Lung (tissue), 12 donors: ENCODE data around the gene PTDSS2. TPM values are rescaled to one million over a fixed set of nuclear protein-coding genes. Genes with fewer than 3 reads are reported as not detected.
"Not testable (repeated sequence)": the region's sequence is repeated elsewhere in the genome, so short reads cannot be mapped to it uniquely, and the experiment has no call there.

Experiments used
- ATAC-seq: fragments of 200-7000 bp; cut with Tn5 transposase; one replicate; pipeline ENCODE4 v1.9.1; 2020; ENCODE audit warnings: moderate number of reproducible peaks; ENCODE audit not compliant: insufficient read depth, low FRiP score
- DNase-seq, 3 donors: peaks; one replicate each; pipeline ENCODE4 v3.0.0-alpha.2; 2013 to 2017
- H3K27ac ChIP-seq, 2 donors: one replicate each; pipeline ENCODE4 v1.5.1; 2013; ENCODE audit warnings: mild to moderate bottlenecking in 2 of 2, moderate library complexity in 2 of 2, control low read depth in 1 of 2, inconsistent platforms in 1 of 2, low read depth in 1 of 2, low read length in 1 of 2
- H3K27me3 ChIP-seq, 3 donors: one replicate each; pipeline ENCODE4 v1.5.1; 2013; ENCODE audit warnings: low read length in 2 of 3; ENCODE audit not compliant: control insufficient read depth in 3 of 3, insufficient read depth in 3 of 3
- H3K36me3 ChIP-seq, 4 donors: one replicate each; pipeline ENCODE4 v1.5.1; 2013; ENCODE audit warnings: low read length in 4 of 4, mild to moderate bottlenecking in 1 of 4, moderate library complexity in 1 of 4; ENCODE audit not compliant: control insufficient read depth in 4 of 4, insufficient read depth in 4 of 4
- H3K4me1 ChIP-seq, 5 donors: one replicate each; pipeline ENCODE4 v1.5.1; 2013; ENCODE audit warnings: low read length in 5 of 5, mild to moderate bottlenecking in 2 of 5, moderate library complexity in 1 of 5; ENCODE audit not compliant: control insufficient read depth in 5 of 5, insufficient read depth in 5 of 5
- H3K4me3 ChIP-seq: one replicate; pipeline ENCODE4 v1.5.1; 2013; ENCODE audit warnings: mild to moderate bottlenecking, control low read depth, moderate library complexity
- H3K9ac ChIP-seq, 2 donors: one replicate each; pipeline ENCODE4 v1.5.1; 2013; ENCODE audit warnings: low read length in 2 of 2, control low read depth in 1 of 2; ENCODE audit not compliant: insufficient read depth in 1 of 2
- H3K9me3 ChIP-seq, 4 donors: one replicate each; pipeline ENCODE4 v1.5.1; 2013; ENCODE audit warnings: low read length in 3 of 4, mild to moderate bottlenecking in 1 of 4, moderate library complexity in 1 of 4; ENCODE audit not compliant: control insufficient read depth in 4 of 4, insufficient read depth in 3 of 4
- CTCF ChIP-seq: IDR thresholded peaks from 2 replicates; pipeline ENCODE4 v1.5.1; 2012; ENCODE audit warnings: mild to moderate bottlenecking; ENCODE audit errors: control extremely low read depth, extremely low read depth
- WGBS, 2 donors: extraction: QIAGEN DNeasy Blood & Tissue Kit; methylation state at CpG; one replicate each; pipeline ENCODE4 v1.1.7; 2013; 5-methylcytosine and 5-hydroxymethylcytosine counted together
- polyA plus RNA-seq, 2 donors: library from polyadenylated mRNA; stranded (reverse); fragments of 200-250 nt; gene quantifications; one replicate each; pipeline ENCODE4 v1.2.1, GENCODE V29; 2013
- total RNA-seq, 2 donors: library from RNA; depleted of rRNA in 1 of 2; stranded (reverse); fragments of >200 nt in 1 of 2; gene quantifications; one replicate each; pipeline ENCODE4 v1.2.1, GENCODE V29; 2014 to 2021
- donor health status: control.
- donor health status: control.
- donor health status: Bipolar disorder and iron deficiency.
- donor health status: healthy.
- donor health status: DM: yes; HTN: yes; CAD: no.

The PTDSS2 gene
- total and polyA plus RNA-seq, 4 donors, result 20.4 to 36.5 (median 28.1) TPM

- WGBS, 2 donors, result 47 to 80% methylated on average over 10 of the region's 10 CpGs
- TF ChIP-seq CTCF, result no peak
- H3K36me3 ChIP-seq, result peaks cover 3 to 11% (median 4%) of the 10 kb centered on the region in 4 donors
- no peaks in the 10 kb centered on the region for H3K9me3 ChIP-seq
- no peak overlapping the region for H3K27ac ChIP-seq
- H3K27me3 ChIP-seq, result no peaks in the 10 kb centered on the region
- H3K4me3 ChIP-seq, result no peak overlapping the region
- no peak for ATAC-seq
- H3K9ac ChIP-seq, result no peak overlapping the region
- DNase-seq, result no peak
- H3K4me1 ChIP-seq, result no peaks in the 10 kb centered on the region
Observed at GRCh38 chr11:514606-515005, 64.5 kb downstream of the PTDSS2 start.

GRCh38 chr11:515131-515530 lies 65.1 kb downstream of the PTDSS2 start:
- no peak overlapping the region for H3K9ac ChIP-seq
- H3K36me3 ChIP-seq, result peaks cover 0 to 6% (median 1%) of the 10 kb centered on the region in 4 donors
- no peak overlapping the region for H3K4me3 ChIP-seq
- H3K27me3 ChIP-seq, result no peaks in the 10 kb centered on the region
- H3K27ac ChIP-seq, result no peak overlapping the region
- WGBS, 2 donors, result 91 to 95% methylated on average over 6 of the region's 6 CpGs
- H3K9me3 ChIP-seq, result no peaks in the 10 kb centered on the region
- ATAC-seq (no peak), DNase-seq (no peak)
- TF ChIP-seq CTCF, result no peak
- no peaks in the 10 kb centered on the region for H3K4me1 ChIP-seq

GRCh38 chr11:516400-516799 lies 66.3 kb downstream of the PTDSS2 start:
- TF ChIP-seq CTCF, result no peak

GRCh38 chr11:516918-517685 lies 67.0 kb downstream of the PTDSS2 start:
- not testable (repeated sequence) for H3K9ac ChIP-seq, ATAC-seq, H3K27ac ChIP-seq, H3K9me3 ChIP-seq, H3K4me3 ChIP-seq, H3K27me3 ChIP-seq, H3K4me1 ChIP-seq, H3K36me3 ChIP-seq, DNase-seq
- 97 to 98% methylated on average over 43 of the region's 43 CpGs for WGBS, 2 donors

More at GRCh38 chr11:516400-516799, 66.3 kb downstream of the PTDSS2 start:
- WGBS, 2 donors, result 95 to 99% methylated on average over 4 of the region's 4 CpGs
- H3K36me3 ChIP-seq, result peaks cover 0 to 5% (median 0%) of the 10 kb centered on the region in 4 donors
- no peaks in the 10 kb centered on the region for H3K27me3 ChIP-seq
- H3K4me1 ChIP-seq, result no peaks in the 10 kb centered on the region
- no peak for ATAC-seq
- H3K4me3 ChIP-seq, result no peak overlapping the region
- DNase-seq, result no peak
- no peak overlapping the region for H3K9ac ChIP-seq
- no peaks in the 10 kb centered on the region for H3K9me3 ChIP-seq
- H3K27ac ChIP-seq, result no peak overlapping the region
